Hypothalamus (tissue), 51 donors: ENCODE data around the gene GINS2.

Experiments used
- DNase-seq, 51 donors: peaks; one replicate each; lab custom pipeline; 2025; lab: John Stamatoyannopoulos, UW

GINS2 gene

GRCh38 chr16:85688586-85689284, at the start of gene GINS2:
Gene GINS2 (minus strand): TSS chr16:85688954. CDS start chr16:85688898, 56 bp downstream.
- DNase-seq = peak in 50 of 51 donors; percentile 13 to 90 (median 66)

GRCh38 chr16:85736921-85737320, 48.2 kb upstream of the GINS2 start:
- DNase-seq = no peak

DNA sequence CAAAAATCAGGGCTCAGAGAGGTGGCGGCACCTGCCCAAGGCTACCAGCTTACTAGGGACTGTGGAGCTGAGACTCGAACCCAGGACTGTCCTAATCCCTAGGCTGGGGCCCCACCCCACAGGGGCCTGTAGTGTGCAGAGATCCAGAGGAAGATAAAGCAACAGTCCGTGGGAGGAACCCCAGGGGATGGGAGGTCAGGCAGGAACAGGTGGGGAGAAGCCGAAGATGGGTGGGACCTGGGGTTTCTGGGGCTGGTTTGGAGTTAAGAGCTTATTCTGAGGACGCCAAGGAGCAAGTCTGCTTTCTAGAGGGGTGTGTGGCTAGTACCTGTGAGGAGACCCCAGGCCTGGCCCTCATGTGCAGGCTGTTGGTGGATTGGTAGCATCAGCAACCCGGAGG, 47.2 kb upstream of the GINS2 start:
- no peak for DNase-seq

- DNase-seq = no peak
These were observed 46.5 kb upstream of the GINS2 start for GRCh38 chr16:85735225-85735635.

DNA sequence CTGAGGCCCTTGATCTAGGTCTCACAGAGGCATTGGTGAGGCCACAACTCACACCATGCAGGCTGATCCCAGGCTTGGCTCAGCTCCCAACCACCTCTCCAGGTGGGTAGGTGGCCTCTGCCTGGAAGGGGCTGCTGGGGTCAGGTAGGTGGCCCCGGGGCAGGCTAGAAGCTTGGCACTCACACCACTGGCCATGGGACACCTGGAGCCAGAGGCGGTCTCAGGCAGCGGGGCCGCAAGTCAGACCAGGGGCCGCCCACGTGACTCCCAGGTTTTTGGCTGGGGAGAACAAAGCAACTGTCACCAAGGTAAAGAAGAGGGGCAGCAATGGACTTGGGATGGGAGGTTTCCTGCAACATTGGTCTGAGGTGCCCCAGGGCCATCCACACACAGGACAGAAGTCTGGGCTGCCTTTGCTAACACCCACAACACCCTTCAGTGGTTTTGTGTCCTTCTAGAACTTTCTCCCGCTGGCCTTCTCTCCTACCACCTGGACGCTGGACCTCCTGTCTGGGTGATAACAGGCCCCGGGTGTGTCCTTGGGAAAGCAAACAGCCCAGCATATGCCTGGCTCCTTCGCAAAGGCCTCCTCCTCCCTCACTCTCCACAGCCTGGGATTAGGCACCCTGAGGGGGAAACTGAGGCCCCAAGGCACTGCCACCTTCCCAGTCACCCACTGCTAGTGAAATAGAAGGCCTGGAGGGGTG, 45.7 kb upstream of the GINS2 start:
- DNase-seq = no peak

GRCh38 chr16:85733839-85734170, 45.1 kb upstream of the GINS2 start:
- no peak for DNase-seq

DNA sequence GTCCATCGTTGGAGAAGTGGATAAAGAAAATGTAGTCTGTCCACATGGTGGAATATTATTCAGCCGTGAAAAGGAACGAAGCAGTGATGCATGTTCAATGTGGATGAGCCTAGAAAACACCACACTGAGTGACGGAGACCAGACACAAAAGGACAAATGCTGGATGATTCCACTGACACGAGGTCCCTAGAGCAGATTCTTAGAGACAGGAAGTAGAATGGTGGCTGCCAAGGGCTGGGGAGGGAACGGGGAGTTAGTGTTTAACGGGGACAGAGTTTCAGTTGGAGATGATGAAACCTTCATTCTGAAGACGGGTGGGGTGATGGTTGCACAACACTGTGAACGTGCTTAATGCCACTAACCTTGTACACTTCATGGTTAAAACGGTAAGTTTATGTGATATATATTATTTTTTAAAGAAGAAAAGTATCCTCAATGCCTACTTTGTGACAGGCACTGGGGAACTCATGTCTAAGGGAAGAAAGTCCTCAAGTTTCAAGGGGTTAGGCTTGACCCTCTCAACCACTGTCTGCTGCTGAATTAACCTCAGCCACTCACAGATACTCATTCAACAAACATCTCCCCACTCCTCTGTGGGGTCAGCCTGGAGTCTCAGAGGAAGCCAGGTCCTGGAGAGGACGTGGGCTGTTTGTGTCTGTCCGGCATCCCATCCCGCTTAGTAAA, 44.5 kb upstream of the GINS2 start:
- no peak for DNase-seq

DNA sequence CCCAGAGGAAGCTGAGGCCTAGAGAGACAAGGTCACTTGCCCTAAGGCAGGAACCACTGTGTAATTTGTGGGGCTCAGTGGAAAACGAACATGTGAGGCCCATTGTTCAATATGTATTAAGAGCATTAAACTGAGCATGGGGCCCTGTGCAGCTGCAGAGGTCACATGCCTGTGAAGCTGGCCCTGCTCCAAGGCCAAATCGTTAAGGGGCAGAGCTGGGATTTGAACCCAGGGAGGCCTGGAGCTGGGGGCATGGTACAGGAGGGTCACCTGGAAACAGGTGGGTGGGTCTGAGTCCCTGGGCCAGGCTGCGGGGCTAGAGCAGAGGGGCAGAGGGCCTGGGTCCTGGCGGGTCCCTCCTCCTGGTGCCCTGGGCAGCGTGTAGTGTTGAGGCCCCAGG, 42.4 kb upstream of the GINS2 start:
- DNase-seq = no peak

GRCh38 chr16:85730186-85730465, 41.4 kb upstream of the GINS2 start:
- no peak for DNase-seq

DNA sequence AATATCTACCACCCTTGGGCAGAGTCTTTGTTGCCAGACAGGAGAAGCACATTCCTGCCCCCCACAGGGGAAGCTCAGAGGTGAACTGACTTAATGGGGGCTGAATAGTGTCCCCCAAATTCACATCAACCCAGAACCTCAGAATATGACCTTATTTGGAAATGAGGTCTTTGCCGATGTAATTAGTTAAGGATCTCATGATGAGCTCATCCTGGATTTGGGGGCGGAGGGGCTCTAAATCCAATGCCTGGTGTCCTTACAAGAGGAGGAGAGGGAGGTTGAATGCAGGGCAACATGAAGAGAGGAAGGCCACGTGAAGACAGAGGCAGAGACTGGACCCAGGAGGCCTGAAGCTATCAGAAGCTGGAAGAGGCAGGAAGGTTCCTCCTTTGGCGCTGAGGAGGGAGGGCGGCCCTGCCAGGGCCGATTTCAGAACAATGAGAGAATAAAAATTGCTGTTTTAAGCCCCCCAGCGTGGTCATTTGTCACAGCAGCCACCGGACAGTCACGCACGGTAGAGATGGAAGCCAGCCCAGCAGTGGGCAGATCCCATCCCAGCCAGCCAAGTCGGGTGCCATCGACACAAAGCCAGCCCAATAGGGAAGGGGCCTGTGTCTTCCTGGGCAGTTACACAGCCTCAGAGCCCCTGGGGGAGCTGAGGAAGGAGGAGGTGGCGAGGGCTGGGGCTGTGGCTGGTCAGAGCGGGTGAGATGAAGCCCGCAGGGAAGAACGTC, 40.9 kb upstream of the GINS2 start:
- no peak for DNase-seq

DNA sequence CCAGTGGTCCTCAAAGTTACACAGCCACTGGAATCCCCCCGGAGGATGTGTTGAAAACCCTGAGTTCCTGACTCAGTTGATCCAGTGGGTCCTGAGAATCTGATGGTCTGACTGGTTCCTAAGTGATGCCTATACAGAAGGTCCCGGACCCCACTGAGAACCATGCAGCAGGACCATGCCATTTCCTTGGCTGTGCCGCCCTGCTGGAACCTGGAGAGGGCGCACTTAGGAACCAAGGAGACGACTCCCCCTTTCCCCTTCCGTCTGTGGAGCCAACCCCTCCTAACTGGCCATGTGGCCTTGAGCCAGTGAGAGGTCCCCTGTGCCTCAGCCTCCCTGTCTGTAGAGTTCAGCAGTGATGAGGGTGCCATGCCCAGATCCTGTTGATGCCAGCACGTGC, 40.1 kb upstream of the GINS2 start:
- no peak for DNase-seq

DNA sequence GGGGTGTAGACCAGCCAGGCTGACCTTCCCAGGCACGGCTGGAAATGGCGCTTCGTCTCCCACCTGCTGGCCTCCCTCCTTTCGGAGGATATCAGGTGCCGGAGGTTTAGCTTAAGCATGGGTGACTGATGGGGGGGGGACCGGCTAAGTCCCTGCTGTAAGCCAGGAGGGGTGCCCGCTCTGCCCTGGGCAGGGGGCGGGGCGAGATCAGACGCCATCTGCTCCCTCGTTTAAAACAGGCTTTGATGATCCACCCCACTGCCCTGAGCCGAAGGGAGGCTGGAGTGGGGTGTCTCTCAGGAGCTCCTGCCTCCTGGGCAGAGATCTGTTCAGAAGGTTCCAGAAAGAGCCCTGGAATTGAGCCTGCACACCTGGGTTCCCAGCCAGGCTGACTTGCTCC, 36.2 kb upstream of the GINS2 start:
- DNase-seq = no peak

- DNase-seq = no peak
These were observed 35.5 kb upstream of the GINS2 start for GRCh38 chr16:85724126-85724879.

GRCh38 chr16:85722128-85722893, 33.6 kb upstream of the GINS2 start:
- peak in 9 of 51 donors; percentile 11 to 29 (median 20) for DNase-seq

- DNase-seq = no peak
These were observed 31.5 kb upstream of the GINS2 start for GRCh38 chr16:85720302-85720637.

DNA sequence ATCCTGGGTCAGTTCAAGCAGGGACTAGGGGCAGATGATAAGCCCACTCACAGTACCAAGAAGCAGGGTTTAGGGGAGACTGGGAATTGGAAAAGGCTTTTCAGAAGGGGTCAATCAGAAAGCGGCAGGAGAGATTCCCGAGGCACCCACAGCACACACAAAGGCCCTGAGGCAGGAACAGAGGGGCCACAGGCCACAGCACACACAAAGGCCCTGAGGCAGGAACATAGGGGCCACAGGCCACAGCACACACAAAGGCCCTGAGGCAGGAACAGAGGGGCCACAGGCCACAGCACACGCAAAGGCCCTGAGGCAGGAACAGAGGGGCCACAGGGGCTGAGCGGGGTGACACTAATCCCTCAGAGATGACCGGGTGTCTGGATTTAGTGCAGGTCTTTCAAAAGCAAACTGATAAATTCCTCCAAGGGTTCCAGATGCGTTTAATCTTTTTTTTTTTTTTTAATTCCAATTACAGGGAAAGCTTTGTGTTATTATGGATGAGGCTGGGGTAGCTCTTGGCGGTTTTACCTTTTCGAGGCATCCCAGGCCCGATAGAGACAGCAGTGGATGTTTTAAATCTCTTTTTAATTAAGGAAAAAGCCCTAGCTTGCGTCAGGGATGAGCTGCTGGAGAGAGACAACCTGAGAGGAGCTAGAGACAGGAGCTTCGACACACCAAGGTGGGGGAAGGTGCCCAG, 31.0 kb upstream of the GINS2 start:
- DNase-seq = no peak

- no peak for DNase-seq
These were observed 29.9 kb upstream of the GINS2 start for GRCh38 chr16:85718682-85719081.

- DNase-seq = no peak
These were observed 29.4 kb upstream of the GINS2 start for GRCh38 chr16:85718153-85718477.

GRCh38 chr16:85717393-85718152, 28.8 kb upstream of the GINS2 start:
- peak in 39 of 51 donors; percentile 5 to 72 (median 28) for DNase-seq
